GM13977 (cell line): Measurements from ENCODE around the gene MYT1.

ENCODE experiments used
- DNase-seq: peaks from one replicate; pipeline ENCODE4 v3.0.0; 2012; ENCODE audit warnings: low spot score
- CTCF ChIP-seq: IDR thresholded peaks from 2 replicates; pipeline ENCODE4 v1.5.1; 2012; ENCODE audit warnings: mild to moderate bottlenecking, control low read depth; ENCODE audit not compliant: insufficient read depth; ENCODE audit errors: extremely low read depth, missing control alignments
- in situ Hi-C: fragments of 300-500 bp; cut with MboI; formaldehyde crosslinking; loops from one replicate; pipeline ENCODE4 v1.12.0; 2022; ENCODE audit warnings: low sequenced_read_pairs, low pct_unique_long_range_greater_than_20kb, mixed read lengths, inconsistent platforms; ENCODE audit not compliant: unreplicated experiment

MYT1 gene

GRCh38 chr20:64220891-64221527, 56.8 kb downstream of the MYT1 start:
- in situ Hi-C loops = no loop called here
- no peak for DNase-seq
- no peak for TF ChIP-seq CTCF

GRCh38 chr20:64222291-64222735, 58.1 kb downstream of the MYT1 start:
- TF ChIP-seq CTCF = no peak
- no peak for DNase-seq
- in situ Hi-C loops = no loop called here

- DNase-seq = no peak
- TF ChIP-seq CTCF = no peak
- in situ Hi-C loops = no loop called here
Observed at GRCh38 chr20:64222851-64223525, 58.7 kb downstream of the MYT1 start.

GRCh38 chr20:64223526-64224067, 59.3 kb downstream of the MYT1 start:
- no peak for DNase-seq
- TF ChIP-seq CTCF = peak; percentile 43
- in situ Hi-C loops = no loop called here

- no peak for TF ChIP-seq CTCF
- in situ Hi-C loops = no loop called here
- DNase-seq = no peak
Observed at GRCh38 chr20:64224351-64225170, 60.3 kb downstream of the MYT1 start.

GRCh38 chr20:64225171-64225595, 60.9 kb downstream of the MYT1 start:
- TF ChIP-seq CTCF = no peak
- DNase-seq = no peak
- in situ Hi-C loops = no loop called here
